ENCODE data around the gene OSBPL2. TPM values are rescaled to one million over a fixed set of nuclear protein-coding genes. Genes with fewer than 3 reads are reported as not detected.

Gene OSBPL2
- total and polyA plus RNA-seq, 2 donors (not counting 1 experiment from before 2014, with no cell fraction given), result 28.1 to 74.3 TPM

GRCh38 chr20:62309947-62310756 is 71.8 kb downstream of the OSBPL2 start:
- H2AFZ ChIP-seq (ENCODE audit: insufficient read depth, low read depth, low read length, poor library complexity, severe bottlenecking), result no peak overlapping the region
- H3K4me1 ChIP-seq (ENCODE audit: control insufficient read depth in 2 of 2, insufficient read depth in 2 of 2, low read length in 2 of 2), result peaks cover 0 to 5% of the 10 kb centered on the region in 2 donors
- H3K27ac ChIP-seq (ENCODE audit: low read length in 2 of 2), result no peak overlapping the region
- no peak overlapping the region for H3K4me3 ChIP-seq (ENCODE audit: control extremely low read depth in 1 of 5, extremely low read depth in 1 of 5, insufficient read depth in 1 of 5, low read depth in 2 of 5, low read length in 4 of 5)
- intact Hi-C loops (cut with micrococcal nuclease), result loop anchor here (10.0 kb wide), 1 partner anchor 335 kb away; the partner anchor contains the start of gene SLCO4A1
- Mint-ChIP-seq H3K4me3 (no peak overlapping the region), H3K9me3 (ENCODE audit: insufficient read depth) (no peaks in the 10 kb centered on the region), H3K27ac (no peak overlapping the region), H3K4me1 (peaks cover 5% of the 10 kb centered on the region), H3K27me3 (no peaks in the 10 kb centered on the region)
- no peaks in the 10 kb centered on the region for H3K27me3 ChIP-seq (replicated peaks in 1 of 4; ENCODE audit: control extremely low read depth in 1 of 4, control insufficient read depth in 3 of 4, insufficient read depth in 4 of 4, low read length in 3 of 4)
- peaks cover 11% of the 10 kb centered on the region for H3K79me2 ChIP-seq (ENCODE audit: control insufficient read depth, insufficient read depth, low read length)
- DNase-seq (no peak), ATAC-seq (ENCODE audit: low read depth) (no peak)
- POLR2A ChIA-PET, result no interaction called here
- TF ChIP-seq EZH2 (IDR thresholded peaks at IDR 0.05; ENCODE audit: borderline replicate concordance, insufficient read depth, low read depth, low read length, poor library complexity, severe bottlenecking) (no peak), CTCF (IDR thresholded peaks at IDR 0.05) (no peak)
- H3K36me3 ChIP-seq (replicated peaks in 1 of 2; ENCODE audit: control extremely low read depth in 1 of 2, control insufficient read depth in 1 of 2, extremely low read depth in 1 of 2, insufficient read depth in 2 of 2, low read length in 1 of 2), result peaks cover 0 to 44% of the 10 kb centered on the region in 2 experiments
- no peak overlapping the region for H3K4me2 ChIP-seq (replicated peaks; ENCODE audit: low read depth, low read length, poor library complexity, severe bottlenecking)
- H4K20me1 ChIP-seq (ENCODE audit: control insufficient read depth, insufficient read depth, low read length, poor library complexity, severe bottlenecking), result peaks cover 34% of the 10 kb centered on the region
- CTCF ChIA-PET, result interaction anchor here (0.9 kb wide), 1 partner anchor 73 kb away, joined by 3 read pairs; no protein-coding TSS in a partner anchor
- no peak overlapping the region for H3K9ac ChIP-seq (ENCODE audit: low read length)
- 87% methylated on average over 29 of the region's 29 CpGs for WGBS (ENCODE audit: insufficient coverage)
- H3K9me3 ChIP-seq (ENCODE audit: control extremely low read depth in 1 of 3, control insufficient read depth in 2 of 3, insufficient read depth in 1 of 3, low read length in 2 of 3), result no peaks in the 10 kb centered on the region

GRCh38 chr20:62310757-62311121 is 72.4 kb downstream of the OSBPL2 start:
- peaks cover 29% of the 10 kb centered on the region for H4K20me1 ChIP-seq (ENCODE audit: control insufficient read depth, insufficient read depth, low read length, poor library complexity, severe bottlenecking)
- Mint-ChIP-seq H3K4me3 (no peak overlapping the region), H3K9me3 (ENCODE audit: insufficient read depth) (no peaks in the 10 kb centered on the region), H3K27ac (no peak overlapping the region), H3K27me3 (no peaks in the 10 kb centered on the region), H3K4me1 (no peaks in the 10 kb centered on the region)
- no peak overlapping the region for H3K9ac ChIP-seq (ENCODE audit: low read length)
- no peak overlapping the region for H2AFZ ChIP-seq (ENCODE audit: insufficient read depth, low read depth, low read length, poor library complexity, severe bottlenecking)
- H3K27ac ChIP-seq (ENCODE audit: low read length in 2 of 2), result no peak overlapping the region
- DNase-seq (no peak), ATAC-seq (ENCODE audit: low read depth) (no peak)
- 91% methylated on average over 21 of the region's 25 CpGs for WGBS (ENCODE audit: insufficient coverage)
- H3K4me2 ChIP-seq (replicated peaks; ENCODE audit: low read depth, low read length, poor library complexity, severe bottlenecking), result no peak overlapping the region
- no peaks in the 10 kb centered on the region for H3K9me3 ChIP-seq (ENCODE audit: control extremely low read depth in 1 of 3, control insufficient read depth in 2 of 3, insufficient read depth in 1 of 3, low read length in 2 of 3)
- peaks cover 5% of the 10 kb centered on the region for H3K79me2 ChIP-seq (ENCODE audit: control insufficient read depth, insufficient read depth, low read length)
- intact Hi-C loops (cut with micrococcal nuclease), result no loop called here
- ChIA-PET CTCF (interaction anchor here (0.9 kb wide), 1 partner anchor 72 kb away, joined by 3 read pairs; no protein-coding TSS in a partner anchor), POLR2A (no interaction called here)
- H3K27me3 ChIP-seq (replicated peaks in 1 of 4; ENCODE audit: control extremely low read depth in 1 of 4, control insufficient read depth in 3 of 4, insufficient read depth in 4 of 4, low read length in 3 of 4), result no peaks in the 10 kb centered on the region
- no peak overlapping the region for H3K4me3 ChIP-seq (ENCODE audit: control extremely low read depth in 1 of 5, extremely low read depth in 1 of 5, insufficient read depth in 1 of 5, low read depth in 2 of 5, low read length in 4 of 5)
- H3K4me1 ChIP-seq (ENCODE audit: control insufficient read depth in 2 of 2, insufficient read depth in 2 of 2, low read length in 2 of 2), result no peaks in the 10 kb centered on the region
- H3K36me3 ChIP-seq (replicated peaks in 1 of 2; ENCODE audit: control extremely low read depth in 1 of 2, control insufficient read depth in 1 of 2, extremely low read depth in 1 of 2, insufficient read depth in 2 of 2, low read length in 1 of 2), result peaks cover 0 to 38% of the 10 kb centered on the region in 2 experiments
- no peak for TF ChIP-seq CTCF (IDR thresholded peaks at IDR 0.05)
- no peak for TF ChIP-seq EZH2 (IDR thresholded peaks at IDR 0.05; ENCODE audit: borderline replicate concordance, insufficient read depth, low read depth, low read length, poor library complexity, severe bottlenecking)
